Endothelial cell (in vitro differentiated cells): ENCODE results near the gene MAP3K6. TPM values are rescaled to one million over a fixed set of nuclear protein-coding genes. Genes with fewer than 3 reads are reported as not detected.

Experiments used
- DNase-seq: peaks from one replicate; pipeline ENCODE4 v3.0.0; 2021; ENCODE audit warnings: low spot score
- H3K27ac Mint-ChIP-seq: one replicate; pipeline ENCODE4 v1.8.0; 2021; ENCODE audit warnings: mixed read lengths, inconsistent platforms; ENCODE audit not compliant: unreplicated experiment
- H3K27me3 Mint-ChIP-seq: one replicate; pipeline ENCODE4 v1.8.0; 2021; ENCODE audit warnings: mild to moderate bottlenecking, moderate library complexity, mixed read lengths, inconsistent platforms; ENCODE audit not compliant: unreplicated experiment
- H3K36me3 Mint-ChIP-seq: one replicate; pipeline ENCODE4 v1.8.0; 2021; ENCODE audit warnings: mild to moderate bottlenecking, low read depth, mixed read lengths, inconsistent platforms; ENCODE audit not compliant: unreplicated experiment
- H3K4me1 Mint-ChIP-seq: one replicate; pipeline ENCODE4 v1.8.0; 2021; ENCODE audit warnings: mild to moderate bottlenecking, mixed read lengths, inconsistent platforms; ENCODE audit not compliant: unreplicated experiment
- H3K4me3 Mint-ChIP-seq: one replicate; pipeline ENCODE4 v1.8.0; 2021; ENCODE audit warnings: mild to moderate bottlenecking, mixed read lengths, inconsistent platforms; ENCODE audit not compliant: unreplicated experiment
- H3K9me3 Mint-ChIP-seq: one replicate; pipeline ENCODE4 v1.8.0; 2021; ENCODE audit warnings: mixed read lengths, inconsistent platforms; ENCODE audit not compliant: unreplicated experiment
- total RNA-seq: library from RNA; stranded (reverse); fragmentation: NEBNext Ultra II Directional; extraction: Animal tissue kit (Norgen Biotek cat#: 25700); gene quantifications from one replicate; pipeline ENCODE4 v1.2.1, GENCODE V29; 2021; ENCODE audit not compliant: unreplicated experiment
- TF ChIP-seq, protein P1 (sequence below): fragments of 200-600 bp; sonication (generic); IDR thresholded peaks from one replicate; pipeline ENCODE4 v1.5.0; 2021; ENCODE audit warnings: antibody characterized with exemption; ENCODE audit not compliant: unreplicated experiment

MAP3K6 gene
- total RNA-seq, 1 donor from 2014 or later: 35.7 TPM

DNA sequence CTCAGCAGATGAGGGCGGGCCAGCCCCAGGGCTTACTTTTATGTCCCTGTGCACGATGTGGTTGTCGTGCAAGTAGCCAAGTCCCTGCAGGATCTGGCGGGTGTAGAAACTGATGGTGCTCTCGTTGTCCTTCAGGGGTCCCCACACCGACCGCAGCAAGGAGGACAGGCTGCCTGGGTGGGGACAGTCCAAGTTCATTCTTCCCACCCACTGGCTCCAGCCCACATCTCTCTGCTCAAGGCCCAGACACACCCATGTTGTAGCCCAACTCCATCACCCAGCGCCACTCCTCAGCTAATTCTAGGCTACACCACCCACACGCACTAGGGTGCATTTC lies 7.0 kb downstream of the MAP3K6 start:
- Mint-ChIP-seq H3K36me3 (peaks cover 32% of the 10 kb centered on the region), H3K9me3 (no peaks in the 10 kb centered on the region), H3K4me3 (peak overlapping the region; percentile 87), H3K4me1 (peaks cover 12% of the 10 kb centered on the region), H3K27me3 (peaks cover 21% of the 10 kb centered on the region), H3K27ac (no peak overlapping the region)
- TF ChIP-seq, protein P1, sequence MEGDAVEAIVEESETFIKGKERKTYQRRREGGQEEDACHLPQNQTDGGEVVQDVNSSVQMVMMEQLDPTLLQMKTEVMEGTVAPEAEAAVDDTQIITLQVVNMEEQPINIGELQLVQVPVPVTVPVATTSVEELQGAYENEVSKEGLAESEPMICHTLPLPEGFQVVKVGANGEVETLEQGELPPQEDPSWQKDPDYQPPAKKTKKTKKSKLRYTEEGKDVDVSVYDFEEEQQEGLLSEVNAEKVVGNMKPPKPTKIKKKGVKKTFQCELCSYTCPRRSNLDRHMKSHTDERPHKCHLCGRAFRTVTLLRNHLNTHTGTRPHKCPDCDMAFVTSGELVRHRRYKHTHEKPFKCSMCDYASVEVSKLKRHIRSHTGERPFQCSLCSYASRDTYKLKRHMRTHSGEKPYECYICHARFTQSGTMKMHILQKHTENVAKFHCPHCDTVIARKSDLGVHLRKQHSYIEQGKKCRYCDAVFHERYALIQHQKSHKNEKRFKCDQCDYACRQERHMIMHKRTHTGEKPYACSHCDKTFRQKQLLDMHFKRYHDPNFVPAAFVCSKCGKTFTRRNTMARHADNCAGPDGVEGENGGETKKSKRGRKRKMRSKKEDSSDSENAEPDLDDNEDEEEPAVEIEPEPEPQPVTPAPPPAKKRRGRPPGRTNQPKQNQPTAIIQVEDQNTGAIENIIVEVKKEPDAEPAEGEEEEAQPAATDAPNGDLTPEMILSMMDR: no peak
- no peak for DNase-seq

DNA sequence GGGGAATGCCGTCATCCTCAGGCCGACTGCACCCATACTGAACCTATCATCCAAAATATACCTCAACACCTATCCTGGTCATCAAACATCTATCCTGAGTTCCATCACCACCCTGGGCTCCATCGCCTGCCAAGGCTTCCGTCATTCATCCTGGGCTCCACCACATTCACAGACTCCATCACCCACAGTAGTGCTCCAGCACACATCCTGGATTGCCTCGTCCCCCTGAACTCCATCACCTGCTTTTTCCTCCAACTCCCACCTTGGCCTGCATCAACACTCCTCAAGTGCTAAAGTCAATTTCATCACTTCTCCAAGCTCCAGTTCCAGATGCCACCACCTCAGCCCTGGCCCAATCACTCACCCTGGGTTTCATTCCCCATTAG lies 7.8 kb downstream of the MAP3K6 start:
- TF ChIP-seq, protein P1: no peak
- H3K27me3 Mint-ChIP-seq: peaks cover 16% of the 10 kb centered on the region
- DNase-seq: no peak
- no peak overlapping the region for H3K27ac Mint-ChIP-seq
- H3K36me3 Mint-ChIP-seq: peaks cover 32% of the 10 kb centered on the region
- H3K4me1 Mint-ChIP-seq: peaks cover 4% of the 10 kb centered on the region
- peak overlapping the region; percentile 87 for H3K4me3 Mint-ChIP-seq
- no peaks in the 10 kb centered on the region for H3K9me3 Mint-ChIP-seq

DNA sequence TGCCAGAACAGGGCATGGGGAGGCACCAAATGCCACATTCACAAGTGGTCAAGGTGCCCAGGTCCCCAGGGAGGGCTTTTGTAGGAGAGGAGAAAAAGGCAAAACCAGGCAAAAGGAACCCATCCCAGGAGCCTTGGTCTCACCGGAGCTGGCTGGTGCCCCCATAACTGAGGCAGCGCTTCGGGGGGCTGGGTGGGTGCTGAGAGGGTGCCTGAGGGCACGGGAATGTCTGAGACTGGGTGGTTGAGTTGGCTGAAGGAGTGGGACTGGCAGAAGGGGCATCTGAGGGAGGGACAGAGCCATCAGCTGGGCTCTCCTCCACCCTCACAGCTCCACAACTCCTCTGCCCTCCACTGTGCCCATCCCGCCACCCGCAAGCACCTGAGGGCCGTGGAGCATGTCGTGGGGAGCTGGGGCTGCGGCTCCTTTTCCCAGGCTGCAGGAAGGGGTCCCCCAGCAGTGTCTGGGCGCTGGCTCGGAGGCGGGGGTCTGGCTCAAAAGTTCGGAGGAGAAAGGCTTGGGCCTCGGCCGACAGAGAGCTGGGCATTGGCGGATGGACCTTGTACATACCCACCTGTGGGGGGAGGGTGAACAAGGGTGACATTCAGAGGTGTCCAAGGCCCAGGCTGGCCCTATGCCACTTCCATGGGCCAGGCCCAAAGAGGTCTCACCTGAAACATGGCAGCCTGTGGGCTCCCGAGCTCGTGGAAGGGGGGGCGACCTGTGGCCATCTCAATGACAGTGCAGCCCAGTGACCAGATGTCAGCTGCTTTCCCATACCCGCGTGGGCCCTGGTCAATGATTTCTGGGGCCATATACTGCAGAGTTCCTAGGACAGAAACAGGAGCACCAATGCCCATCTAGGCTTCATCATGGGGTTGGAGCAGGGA lies 8.5 kb downstream of the MAP3K6 start:
- H3K9me3 Mint-ChIP-seq: no peaks in the 10 kb centered on the region
- no peak for DNase-seq
- peaks cover 12% of the 10 kb centered on the region for H3K27me3 Mint-ChIP-seq
- no peak overlapping the region for H3K27ac Mint-ChIP-seq
- TF ChIP-seq, protein P1: no peak
- peaks cover 4% of the 10 kb centered on the region for H3K4me1 Mint-ChIP-seq
- H3K36me3 Mint-ChIP-seq: peaks cover 27% of the 10 kb centered on the region
- no peak overlapping the region for H3K4me3 Mint-ChIP-seq

DNA sequence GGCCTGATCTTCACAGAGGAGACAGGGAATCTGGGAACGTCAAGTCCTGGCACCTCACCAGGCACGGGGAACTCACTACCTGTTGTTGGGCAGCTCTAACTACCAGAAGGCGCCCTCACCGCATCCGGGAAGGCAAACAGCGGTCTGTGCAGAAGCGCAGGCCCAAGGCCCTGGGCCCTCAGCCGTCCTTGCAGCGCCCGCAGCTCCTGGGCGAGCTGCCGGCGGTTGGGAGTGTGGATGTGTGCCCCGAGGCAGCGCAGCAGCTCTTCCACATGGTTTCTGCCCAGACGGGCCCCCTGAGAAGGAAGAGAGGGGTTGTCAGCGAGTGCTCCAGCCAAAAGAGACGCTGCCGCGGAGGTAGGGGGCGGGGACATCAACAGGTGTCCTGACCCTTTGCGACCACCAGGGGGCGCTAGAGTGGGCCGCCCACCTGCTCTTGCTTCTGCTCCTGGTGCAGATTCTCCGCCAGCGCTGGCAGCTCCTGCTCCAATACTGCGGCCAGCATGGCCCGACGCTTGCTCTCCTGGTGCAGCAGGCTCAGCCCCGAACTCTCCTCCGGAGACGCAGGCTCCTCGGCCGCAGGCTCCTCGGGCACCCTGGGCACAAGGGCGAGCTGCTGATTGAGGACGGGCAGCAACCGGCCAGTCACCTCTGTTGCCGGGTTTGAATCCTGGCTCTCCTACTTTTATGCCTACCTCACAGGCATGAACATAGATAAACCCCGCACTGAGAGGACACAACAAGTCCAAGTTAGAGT lies 9.3 kb downstream of the MAP3K6 start:
- peaks cover 4% of the 10 kb centered on the region for H3K4me1 Mint-ChIP-seq
- TF ChIP-seq, protein P1: peak; percentile 100
- H3K36me3 Mint-ChIP-seq: peaks cover 26% of the 10 kb centered on the region
- DNase-seq: peak; percentile 73
- no peak overlapping the region for H3K27ac Mint-ChIP-seq
- no peak overlapping the region for H3K4me3 Mint-ChIP-seq
- H3K27me3 Mint-ChIP-seq: peaks cover 12% of the 10 kb centered on the region
- no peaks in the 10 kb centered on the region for H3K9me3 Mint-ChIP-seq
